K562 (cell line): ENCODE results near the gene SIGLEC6. TPM values are rescaled to one million over a fixed set of nuclear protein-coding genes. Genes with fewer than 3 reads are reported as not detected.

ENCODE experiments used
- ATF6 ChIP-seq: sonication (generic); formaldehyde crosslinking; IDR thresholded peaks from 2 replicates; pipeline ENCODE4 v1.4.0; 2020; ENCODE audit warnings: mild to moderate bottlenecking, missing genetic modification reagents
- CHD2 ChIP-seq: IDR thresholded peaks from 2 replicates; pipeline ENCODE4 v1.6.1; 2011; ENCODE audit warnings: low read depth, low read length
- E2F1 ChIP-seq: sonication (generic); formaldehyde crosslinking; IDR thresholded peaks from 2 replicates; pipeline ENCODE4 v1.8.1; 2023; ENCODE audit warnings: mild to moderate bottlenecking, missing genetic modification reagents, moderate library complexity
- FOXJ3 ChIP-seq: sonication (generic); formaldehyde crosslinking; IDR thresholded peaks from 2 replicates; pipeline ENCODE4 v1.4.0; 2020; ENCODE audit warnings: mild to moderate bottlenecking, missing genetic modification reagents
- NONO ChIP-seq, 2 experiments: fragments of 200-400 bp in 1 of 2; fragments of 450-650 bp in 1 of 2; formaldehyde crosslinking in 1 of 2; IDR thresholded peaks; 2 replicates each; pipeline ENCODE4 v1.6.1; 2017; ENCODE audit warnings: low read depth in 2 of 2, mild to moderate bottlenecking in 2 of 2, moderate library complexity in 2 of 2, low read length in 1 of 2
- NRF1 ChIP-seq, 2 experiments: fragments of 450-650 bp; IDR thresholded peaks in 1 of 2; conservative IDR thresholded peaks in 1 of 2; 2 replicates each; pipeline ENCODE4 v1.6.1; 2014; ENCODE audit warnings: mild to moderate bottlenecking in 2 of 2
- PCBP1 ChIP-seq: fragments of 200-400 bp; formaldehyde crosslinking; IDR thresholded peaks from 2 replicates; pipeline ENCODE4 v1.6.1; 2018; ENCODE audit warnings: mild to moderate bottlenecking, low read depth, low read length; ENCODE audit not compliant: poor library complexity, severe bottlenecking
- SREBF2 ChIP-seq: sonication (generic); formaldehyde crosslinking; IDR thresholded peaks from 2 replicates; pipeline ENCODE4 v1.4.0; 2020; ENCODE audit warnings: mild to moderate bottlenecking, missing genetic modification reagents
- THAP12 ChIP-seq: fragments of 250-450 bp; sonication (Bioruptor Pico); IDR thresholded peaks from 2 replicates; pipeline ENCODE4 v1.9.0; 2021; ENCODE audit warnings: mild to moderate bottlenecking, inconsistent platforms
- ZBTB40 ChIP-seq, 2 experiments: fragments of 450-650 bp in 1 of 2; sonication (generic) in 1 of 2; formaldehyde crosslinking in 1 of 2; IDR thresholded peaks; 2 replicates each; pipeline versions ENCODE4 v1.7.1 to v1.9.0; 2016 to 2022; ENCODE audit warnings: inconsistent platforms in 1 of 2, mild to moderate bottlenecking in 1 of 2, missing genetic modification reagents in 1 of 2
- ZNF311 ChIP-seq: fragments of 250-450 bp; sonication (Bioruptor Pico); IDR thresholded peaks from 2 replicates; pipeline ENCODE4 v1.4.0; 2020; ENCODE audit warnings: mild to moderate bottlenecking, moderate library complexity
- polyA plus RNA-seq, 8 experiments: library from polyadenylated mRNA; depleted of rRNA in 4 of 8; stranded (reverse) in 5 of 8; unstranded in 3 of 8; fragments of >200 nt; fragmentation: Nextera tagmentation in 2 of 8; fragmentation: Illumina TruSeq in 1 of 8; extraction: Ambion mirVana in 2 of 8; extraction: Trizol in 1 of 8; gene quantifications; 2 replicates each; pipeline versions ENCODE4 v1.2.1 to v1.2.3, GENCODE V29; 2011 to 2014; ENCODE audit warnings: inconsistent platforms in 1 of 8, missing spikeins in 1 of 8
- total RNA-seq, 7 experiments: library from RNA; depleted of rRNA in 6 of 7; stranded (reverse); fragments of >200 nt in 6 of 7; fragmentation: Illumina TruSeq in 2 of 7; extraction: Trizol in 2 of 7; gene quantifications; 2 replicates each; pipeline versions ENCODE4 v1.2.1 to v1.2.3, GENCODE V29; 2011 to 2021; ENCODE audit warnings: low replicate concordance in 1 of 7

Gene SIGLEC6
- total and polyA plus RNA-seq, 9 of the 15 experiments (the other 6 are each of a cell fraction or from before 2014, with no cell fraction given): 0.03 to 17.5 (median 0.71) TPM

- TF ChIP-seq E2F1 (CRISPR knock-in tag) (no peak), PCBP1 (no peak), ATF6 (CRISPR knock-in tag) (no peak), ZBTB40 (IDR thresholded peaks at IDR 0.05) (no peak), ZBTB40 (CRISPR knock-in tag; IDR thresholded peaks at IDR 0.05) (no peak), NONO (IDR thresholded peaks at IDR 0.05; ENCODE audit: low read depth in 2 of 2, low read length in 1 of 2) (no peak), ZNF311 (peak; percentile 59), FOXJ3 (CRISPR knock-in tag) (no peak), CHD2 (no peak), SREBF2 (CRISPR knock-in tag) (no peak), NRF1 (conservative IDR thresholded peaks at IDR 0.05 in 1 of 2, IDR thresholded peaks at IDR 0.05 in 1 of 2) (peak; percentile 78 to 80), THAP12 (CRISPR knock-in tag) (no peak; the same call in 1 of the 2 replicates)
Measured at GRCh38 chr19:51549533-51550324, 18.3 kb upstream of the SIGLEC6 start (continued).
